Spleen (tissue), 7 donors: ENCODE measurements around the gene TSPAN17.

Source experiments
- POLR2A ChIP-seq, 3 donors: fragments of 450-650 bp; IDR thresholded peaks; one replicate each; pipeline ENCODE4 v1.5.1; 2017; ENCODE audit warnings: antibody characterized with exemption in 3 of 3, mild to moderate bottlenecking in 1 of 3
- POLR2AphosphoS5 ChIP-seq, 3 donors: sonication (generic); formaldehyde crosslinking; IDR thresholded peaks; one replicate each; pipeline ENCODE4 v1.5.1; 2017; ENCODE audit warnings: antibody characterized with exemption in 3 of 3
- TF ChIP-seq, protein P1 (sequence below), 11 experiments: fragments of 200-600 bp in 7 of 11; fragments of 450-650 bp in 4 of 11; sonication (generic) in 4 of 11; IDR thresholded peaks in 8 of 11; conservative IDR thresholded peaks in 3 of 11; 1 replicate in 7 of 11; 2 replicates in 4 of 11; pipeline versions ENCODE4 v1.4.0 to v1.8.0; 2016 to 2021; ENCODE audit warnings: antibody characterized with exemption in 11 of 11, inconsistent platforms in 4 of 11, mild to moderate bottlenecking in 1 of 11
- donor health status: DM: no; HTN: no; CAD: no; lungs with moderate emphysema.
- donor health status: DM: no; HTN: no; CAD: no.
- donor health status: DM: no; HTN: no; CAD: no.

DNA sequence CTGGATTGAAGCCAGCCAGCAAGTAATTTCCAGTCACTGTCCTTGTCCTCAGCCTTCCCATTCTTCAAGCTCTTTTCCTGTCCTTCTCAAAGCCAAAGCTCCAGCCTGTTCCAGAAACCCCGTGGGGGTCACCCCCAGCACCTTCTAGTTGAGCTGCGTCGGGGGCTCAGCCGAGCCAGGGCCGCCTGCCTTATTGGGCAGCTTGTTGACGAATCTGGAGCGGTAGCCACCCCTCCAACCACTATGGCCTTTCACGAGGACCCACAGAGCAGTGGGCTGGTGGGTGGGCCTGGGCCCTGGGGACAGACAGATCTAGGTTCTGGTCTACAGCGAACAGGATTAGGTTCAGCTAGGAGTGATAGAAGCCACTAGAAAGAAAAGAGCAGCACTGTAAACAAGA, 47.3 kb downstream of the TSPAN17 start:
- TF ChIP-seq POLR2A (IDR thresholded peaks at IDR 0.05) (no peak), POLR2AphosphoS5 (IDR thresholded peaks at IDR 0.05) (no peak)
- TF ChIP-seq, protein P1, sequence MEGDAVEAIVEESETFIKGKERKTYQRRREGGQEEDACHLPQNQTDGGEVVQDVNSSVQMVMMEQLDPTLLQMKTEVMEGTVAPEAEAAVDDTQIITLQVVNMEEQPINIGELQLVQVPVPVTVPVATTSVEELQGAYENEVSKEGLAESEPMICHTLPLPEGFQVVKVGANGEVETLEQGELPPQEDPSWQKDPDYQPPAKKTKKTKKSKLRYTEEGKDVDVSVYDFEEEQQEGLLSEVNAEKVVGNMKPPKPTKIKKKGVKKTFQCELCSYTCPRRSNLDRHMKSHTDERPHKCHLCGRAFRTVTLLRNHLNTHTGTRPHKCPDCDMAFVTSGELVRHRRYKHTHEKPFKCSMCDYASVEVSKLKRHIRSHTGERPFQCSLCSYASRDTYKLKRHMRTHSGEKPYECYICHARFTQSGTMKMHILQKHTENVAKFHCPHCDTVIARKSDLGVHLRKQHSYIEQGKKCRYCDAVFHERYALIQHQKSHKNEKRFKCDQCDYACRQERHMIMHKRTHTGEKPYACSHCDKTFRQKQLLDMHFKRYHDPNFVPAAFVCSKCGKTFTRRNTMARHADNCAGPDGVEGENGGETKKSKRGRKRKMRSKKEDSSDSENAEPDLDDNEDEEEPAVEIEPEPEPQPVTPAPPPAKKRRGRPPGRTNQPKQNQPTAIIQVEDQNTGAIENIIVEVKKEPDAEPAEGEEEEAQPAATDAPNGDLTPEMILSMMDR (IDR thresholded peaks at IDR 0.05 in 8 of 11, conservative IDR thresholded peaks at IDR 0.05 in 3 of 11), result no peak
